ENCODE measurements around the gene TRIM61. TPM values are rescaled to one million over a fixed set of nuclear protein-coding genes. Genes with fewer than 3 reads are reported as not detected.

Gene TRIM61
- polyA plus RNA-seq, 1 donor (not counting 4 experiments of a cell fraction or from before 2014, with no cell fraction given): 0.45 TPM

DNA sequence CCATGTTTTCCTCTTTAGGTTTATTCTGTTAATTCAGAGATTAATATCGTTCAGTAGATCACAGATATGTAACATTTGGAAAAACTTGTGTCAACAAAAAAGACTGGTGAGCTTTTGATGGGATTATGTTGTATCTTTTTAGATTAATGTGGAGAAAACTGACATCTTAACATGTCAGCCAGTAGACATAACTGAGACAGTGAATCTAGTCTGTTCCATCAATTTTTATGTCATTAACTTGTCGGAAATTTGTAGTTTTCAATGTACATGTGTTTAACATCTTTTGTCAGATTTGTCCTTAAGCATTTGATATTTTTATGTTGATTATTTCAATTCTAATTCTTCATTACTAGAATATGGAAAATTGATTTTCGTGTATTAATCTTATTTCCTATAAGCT lies 58.5 kb downstream of the TRIM61 start:
- no peak for FAIRE-seq
- Histone ChIP-seq H3K27ac (ENCODE audit: control insufficient read depth, insufficient read depth, low read length) (no peak overlapping the region), H2AFZ (ENCODE audit: control insufficient read depth, low read length) (no peak overlapping the region), H3K4me3 (ENCODE audit: control insufficient read depth in 2 of 3, extremely low read depth in 1 of 3, insufficient read depth in 2 of 3, low read depth in 1 of 3, low read length in 3 of 3) (no peak overlapping the region), H3K9ac (ENCODE audit: control insufficient read depth, extremely low read depth, insufficient read depth, low read length) (no peak overlapping the region), H3K4me1 (ENCODE audit: control insufficient read depth, extremely low read depth, insufficient read depth, low read length) (no peaks in the 10 kb centered on the region), H3K27me3 (ENCODE audit: control insufficient read depth, extremely low read depth, insufficient read depth, low read length) (no peaks in the 10 kb centered on the region), H3K9me3 (ENCODE audit: control insufficient read depth, low read depth, low read length) (no peaks in the 10 kb centered on the region), H3K4me2 (ENCODE audit: control insufficient read depth, extremely low read depth, insufficient read depth, low read depth, low read length) (no peak overlapping the region), H3K79me2 (ENCODE audit: control insufficient read depth, insufficient read depth, low read length) (no peaks in the 10 kb centered on the region), H3K9me1 (ENCODE audit: control insufficient read depth, extremely low read depth, insufficient read depth, low read length) (no peaks in the 10 kb centered on the region), H3K36me3 (ENCODE audit: control insufficient read depth in 2 of 2, extremely low read depth in 1 of 2, insufficient read depth in 2 of 2, low read length in 2 of 2) (no peaks in the 10 kb centered on the region), H4K20me1 (ENCODE audit: control insufficient read depth, extremely low read depth, insufficient read depth, low read length) (no peaks in the 10 kb centered on the region)
- TF ChIP-seq CTCF (optimal IDR thresholded peaks at IDR 0.05 in 1 of 3, IDR thresholded peaks at IDR 0.05 in 1 of 3, conservative IDR thresholded peaks at IDR 0.05 in 1 of 3; ENCODE audit: extremely low read depth in 1 of 3, insufficient read depth in 2 of 3, low read length in 3 of 3): no peak
- no peak for TF ChIP-seq EZH2 (IDR thresholded peaks at IDR 0.05; ENCODE audit: low read length)
- DNase-seq (ENCODE audit: low read depth, low spot score): no peak
- dilution Hi-C loops (cut with MboI; ENCODE audit: extremely low pct_ligation_motif_present, low sequenced_read_pairs): no loop called here

Small RNAs within 50 kb of the gene (small RNA-seq; reads per million reads assigned to genes)
- gene AC106872.12 (ENCODE audit: insufficient read length in 3 of 3, low read depth in 3 of 3, low replicate concordance in 1 of 3): 0 reads per million in 3 experiments

Other genes starting within 250 kb of the TRIM61 start
- not detected in 3 replicates for gene SMIM31, start 223.5 kb downstream of the TRIM61 start, polyA plus RNA-seq
- not detected in 3 replicates for gene APELA, start 100.5 kb downstream of the TRIM61 start, polyA plus RNA-seq
- gene TRIM60, start 54.3 kb upstream of the TRIM61 start, polyA plus RNA-seq: not detected in 3 replicates
- gene TRIM75, start 76.2 kb upstream of the TRIM61 start, polyA plus RNA-seq: not detected in 3 replicates
- gene TMEM192, start 135.2 kb upstream of the TRIM61 start, polyA plus RNA-seq: 25.3 to 32.7 TPM (median 29.9 TPM) in 3 replicates
- gene KLHL2, start 229.9 kb upstream of the TRIM61 start, polyA plus RNA-seq: 10.2 to 18.5 TPM (median 10.7 TPM) in 3 replicates

Measured in keratinocyte (primary cell).